Mesendoderm (in vitro differentiated cells): Measurements from ENCODE around the gene BTBD3.

Experiments used
- DNase-seq: peaks from one replicate; pipeline ENCODE4 v3.0.0; 2013
- H2AK5ac ChIP-seq: 2 replicates; pipeline ENCODE4 v1.6.1; 2013; ENCODE audit warnings: low read length, inconsistent platforms
- H2BK120ac ChIP-seq: 2 replicates; pipeline ENCODE4 v1.6.1; 2013; ENCODE audit warnings: low read depth, mild to moderate bottlenecking, low read length, moderate library complexity, mixed read lengths
- H2BK15ac ChIP-seq: replicated peaks from 2 replicates; pipeline ENCODE4 v1.6.1; 2013; ENCODE audit warnings: low read depth, mild to moderate bottlenecking, moderate library complexity
- H2BK5ac ChIP-seq: 2 replicates; pipeline ENCODE4 v1.6.1; 2013; ENCODE audit warnings: low read length, inconsistent platforms
- H3K18ac ChIP-seq: 2 replicates; pipeline ENCODE4 v1.6.1; 2013; ENCODE audit warnings: mild to moderate bottlenecking, low read length, mixed read lengths
- H3K23ac ChIP-seq: one replicate; pipeline ENCODE4 v1.6.1; 2013; ENCODE audit warnings: low read length
- H3K27ac ChIP-seq: 2 replicates; pipeline ENCODE4 v1.5.1; 2013; ENCODE audit warnings: low read depth, mild to moderate bottlenecking, inconsistent platforms, low read length, moderate library complexity
- H3K27me3 ChIP-seq: 2 replicates; pipeline ENCODE4 v1.6.1; 2013; ENCODE audit warnings: low read length, control low read depth, mild to moderate bottlenecking, inconsistent platforms; ENCODE audit not compliant: insufficient read depth, poor library complexity
- H3K36me3 ChIP-seq: 2 replicates; pipeline ENCODE4 v1.6.1; 2013; ENCODE audit warnings: low read length, inconsistent platforms; ENCODE audit not compliant: control insufficient read depth, insufficient read depth
- H3K4ac ChIP-seq: one replicate; pipeline ENCODE4 v1.6.1; 2013; ENCODE audit warnings: low read depth, mild to moderate bottlenecking, low read length, moderate library complexity
- H3K4me1 ChIP-seq: 2 replicates; pipeline ENCODE4 v1.6.1; 2013; ENCODE audit warnings: low read depth, low read length, inconsistent platforms; ENCODE audit not compliant: control insufficient read depth
- H3K4me2 ChIP-seq: 2 replicates; pipeline ENCODE4 v1.6.1; 2013; ENCODE audit warnings: low read length
- H3K4me3 ChIP-seq: 2 replicates; pipeline ENCODE4 v1.5.1; 2013; ENCODE audit warnings: mild to moderate bottlenecking, low read length
- H3K56ac ChIP-seq: one replicate; pipeline ENCODE4 v1.6.1; 2013; ENCODE audit warnings: low read length
- H3K79me1 ChIP-seq: 2 replicates; pipeline ENCODE4 v1.6.1; 2013; ENCODE audit warnings: low read length, inconsistent platforms
- H3K79me2 ChIP-seq: 2 replicates; pipeline ENCODE4 v1.6.1; 2013; ENCODE audit warnings: mild to moderate bottlenecking, low read length; ENCODE audit not compliant: control insufficient read depth, insufficient read depth
- H3K9ac ChIP-seq: 2 replicates; pipeline ENCODE4 v1.6.1; 2013; ENCODE audit warnings: low read length, inconsistent platforms
- H4K5ac ChIP-seq: one replicate; pipeline ENCODE4 v1.6.1; 2013; ENCODE audit warnings: low read length
- H4K8ac ChIP-seq: one replicate; pipeline ENCODE4 v1.6.1; 2013; ENCODE audit warnings: low read depth, mild to moderate bottlenecking, control low read depth, low read length, moderate library complexity
- WGBS: extraction: QIAGEN DNeasy Blood & Tissue Kit; methylation state at CpG from one replicate; pipeline ENCODE4 v1.1.7; 2013; ENCODE audit warnings: low lambda C conversion rate, missing lambda C conversion rate; ENCODE audit not compliant: insufficient coverage; ENCODE audit errors: extremely low coverage; 5-methylcytosine and 5-hydroxymethylcytosine counted together

Gene BTBD3

GRCh38 chr20:11918981-11919380 lies 1.3 kb downstream of the BTBD3 start:
- H3K79me1 ChIP-seq = peaks cover 6% of the 10 kb centered on the region
- no peaks in the 10 kb centered on the region for H3K27me3 ChIP-seq
- H2BK120ac ChIP-seq = no peak overlapping the region
- WGBS = no CpG with 5 or more reads among the region's 8 CpGs
- peaks cover 3% of the 10 kb centered on the region for H3K36me3 ChIP-seq
- no peak for DNase-seq
- no peak overlapping the region for H3K4me2 ChIP-seq
- no peak overlapping the region for H3K18ac ChIP-seq
- H2BK5ac ChIP-seq = no peak overlapping the region
- H3K56ac ChIP-seq = no peak overlapping the region
- H3K27ac ChIP-seq = no peak overlapping the region
- H3K4ac ChIP-seq = no peak overlapping the region
- H3K4me1 ChIP-seq = no peaks in the 10 kb centered on the region
- H2AK5ac ChIP-seq = no peak overlapping the region
- H3K4me3 ChIP-seq = no peak overlapping the region
- no peak overlapping the region for H3K9ac ChIP-seq
- H3K79me2 ChIP-seq = peaks cover 5% of the 10 kb centered on the region
- no peak overlapping the region for H2BK15ac ChIP-seq
- no peak overlapping the region for H4K8ac ChIP-seq
- no peak overlapping the region for H3K23ac ChIP-seq
- H4K5ac ChIP-seq = no peak overlapping the region

- Histone ChIP-seq H3K18ac (no peak overlapping the region), H3K4me3 (no peak overlapping the region), H3K27ac (no peak overlapping the region), H3K4me2 (no peak overlapping the region), H2BK120ac (no peak overlapping the region), H3K36me3 (peaks cover 3% of the 10 kb centered on the region), H4K8ac (no peak overlapping the region), H3K4me1 (no peaks in the 10 kb centered on the region), H3K56ac (no peak overlapping the region), H3K79me2 (peaks cover 5% of the 10 kb centered on the region), H4K5ac (no peak overlapping the region), H2BK15ac (no peak overlapping the region), H2AK5ac (no peak overlapping the region), H3K23ac (no peak overlapping the region), H3K27me3 (no peaks in the 10 kb centered on the region), H3K4ac (no peak overlapping the region), H2BK5ac (no peak overlapping the region), H3K79me1 (peaks cover 6% of the 10 kb centered on the region), H3K9ac (no peak overlapping the region)
- DNase-seq = no peak
- no CpG with 5 or more reads among the region's 8 CpGs for WGBS
Observed at GRCh38 chr20:11919581-11919980, 1.9 kb downstream of the BTBD3 start.

GRCh38 chr20:11920083-11920482 lies 2.4 kb downstream of the BTBD3 start:
- H4K8ac ChIP-seq = no peak overlapping the region
- no peak overlapping the region for H3K4me2 ChIP-seq
- H3K23ac ChIP-seq = no peak overlapping the region
- H2AK5ac ChIP-seq = no peak overlapping the region
- no peak overlapping the region for H3K27ac ChIP-seq
- no peaks in the 10 kb centered on the region for H3K27me3 ChIP-seq
- H4K5ac ChIP-seq = no peak overlapping the region
- DNase-seq = no peak
- H3K36me3 ChIP-seq = peaks cover 3% of the 10 kb centered on the region
- H2BK5ac ChIP-seq = no peak overlapping the region
- H3K4me1 ChIP-seq = no peaks in the 10 kb centered on the region
- no CpG with 5 or more reads among the region's 1 CpG for WGBS
- H3K79me2 ChIP-seq = peaks cover 5% of the 10 kb centered on the region
- no peak overlapping the region for H3K9ac ChIP-seq
- no peak overlapping the region for H3K56ac ChIP-seq
- no peak overlapping the region for H2BK120ac ChIP-seq
- H2BK15ac ChIP-seq = no peak overlapping the region
- peaks cover 6% of the 10 kb centered on the region for H3K79me1 ChIP-seq
- no peak overlapping the region for H3K18ac ChIP-seq
- no peak overlapping the region for H3K4ac ChIP-seq
- H3K4me3 ChIP-seq = no peak overlapping the region

- H3K4ac ChIP-seq = no peak overlapping the region
- no peak for DNase-seq
- H2BK120ac ChIP-seq = no peak overlapping the region
- no peak overlapping the region for H4K8ac ChIP-seq
- no peak overlapping the region for H2AK5ac ChIP-seq
- no CpG with 5 or more reads among the region's 6 CpGs for WGBS
- H3K18ac ChIP-seq = no peak overlapping the region
- no peak overlapping the region for H4K5ac ChIP-seq
- H3K9ac ChIP-seq = no peak overlapping the region
- H3K36me3 ChIP-seq = peaks cover 3% of the 10 kb centered on the region
- H3K4me1 ChIP-seq = no peaks in the 10 kb centered on the region
- H3K79me1 ChIP-seq = peaks cover 6% of the 10 kb centered on the region
- H2BK15ac ChIP-seq = no peak overlapping the region
- H3K4me2 ChIP-seq = no peak overlapping the region
- no peak overlapping the region for H3K23ac ChIP-seq
- H3K4me3 ChIP-seq = no peak overlapping the region
- H2BK5ac ChIP-seq = no peak overlapping the region
- no peaks in the 10 kb centered on the region for H3K27me3 ChIP-seq
- H3K79me2 ChIP-seq = peaks cover 2% of the 10 kb centered on the region
- no peak overlapping the region for H3K27ac ChIP-seq
- H3K56ac ChIP-seq = no peak overlapping the region
Observed at GRCh38 chr20:11921321-11921720, 3.6 kb downstream of the BTBD3 start.

- Histone ChIP-seq H3K9ac (no peak overlapping the region), H3K27me3 (no peaks in the 10 kb centered on the region), H2BK120ac (no peak overlapping the region), H2AK5ac (no peak overlapping the region), H3K79me1 (peaks cover 6% of the 10 kb centered on the region), H3K23ac (no peak overlapping the region), H3K18ac (no peak overlapping the region), H3K56ac (no peak overlapping the region), H3K27ac (no peak overlapping the region), H3K79me2 (peaks cover 2% of the 10 kb centered on the region), H3K4ac (no peak overlapping the region), H4K8ac (no peak overlapping the region), H2BK15ac (no peak overlapping the region), H3K4me2 (no peak overlapping the region), H3K4me3 (no peak overlapping the region), H3K36me3 (peaks cover 3% of the 10 kb centered on the region), H4K5ac (no peak overlapping the region), H3K4me1 (no peaks in the 10 kb centered on the region), H2BK5ac (no peak overlapping the region)
- no CpG with 5 or more reads among the region's 4 CpGs for WGBS
- no peak for DNase-seq
Observed at GRCh38 chr20:11922561-11922960, 4.9 kb downstream of the BTBD3 start.

GRCh38 chr20:11924923-11925322 lies 7.2 kb downstream of the BTBD3 start:
- Histone ChIP-seq H3K79me1 (peaks cover 1% of the 10 kb centered on the region), H2BK5ac (no peak overlapping the region), H3K4me2 (no peak overlapping the region), H3K18ac (no peak overlapping the region), H2AK5ac (no peak overlapping the region), H3K27me3 (no peaks in the 10 kb centered on the region), H2BK15ac (no peak overlapping the region), H3K56ac (no peak overlapping the region), H3K9ac (no peak overlapping the region), H3K23ac (no peak overlapping the region), H3K4me3 (no peak overlapping the region), H4K8ac (no peak overlapping the region), H3K4ac (no peak overlapping the region), H4K5ac (no peak overlapping the region), H3K27ac (no peak overlapping the region), H3K79me2 (no peaks in the 10 kb centered on the region), H2BK120ac (no peak overlapping the region), H3K4me1 (no peaks in the 10 kb centered on the region), H3K36me3 (peaks cover 3% of the 10 kb centered on the region)
- WGBS = no CpG with 5 or more reads among the region's 6 CpGs
- no peak for DNase-seq
